ENCODE results near the gene ODAD3. TPM values are rescaled to one million over a fixed set of nuclear protein-coding genes. Genes with fewer than 3 reads are reported as not detected.

Gene ODAD3
- total and polyA plus RNA-seq, 2 of the 13 experiments (the other 11 are each of a cell fraction or from before 2014, with no cell fraction given) = 0.04 to 0.08 TPM

DNA sequence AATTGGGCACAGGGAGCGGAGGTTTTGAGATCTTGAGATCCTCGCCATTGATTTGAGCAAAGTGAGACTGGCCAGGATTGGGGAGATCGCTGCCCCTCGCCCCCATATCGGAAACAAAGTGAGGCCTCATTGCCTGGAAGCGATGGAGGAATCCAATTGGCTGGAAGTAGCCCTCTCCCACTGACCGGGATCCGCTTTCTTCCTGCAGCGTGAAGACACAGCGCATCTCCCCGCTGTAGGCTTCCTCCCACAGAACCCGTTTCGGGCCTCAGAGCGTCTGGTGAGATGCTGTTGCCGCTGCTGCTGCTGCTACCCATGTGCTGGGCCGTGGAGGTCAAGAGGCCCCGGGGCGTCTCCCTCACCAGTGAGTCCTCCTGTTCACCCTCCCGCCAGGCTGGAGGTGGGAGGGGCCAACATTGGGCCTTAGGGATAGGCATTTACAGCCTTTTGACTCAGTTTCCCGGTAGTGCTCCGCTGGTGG lies 952 bp upstream of the ODAD3 start (continued):
- TF ChIP-seq, protein P1, sequence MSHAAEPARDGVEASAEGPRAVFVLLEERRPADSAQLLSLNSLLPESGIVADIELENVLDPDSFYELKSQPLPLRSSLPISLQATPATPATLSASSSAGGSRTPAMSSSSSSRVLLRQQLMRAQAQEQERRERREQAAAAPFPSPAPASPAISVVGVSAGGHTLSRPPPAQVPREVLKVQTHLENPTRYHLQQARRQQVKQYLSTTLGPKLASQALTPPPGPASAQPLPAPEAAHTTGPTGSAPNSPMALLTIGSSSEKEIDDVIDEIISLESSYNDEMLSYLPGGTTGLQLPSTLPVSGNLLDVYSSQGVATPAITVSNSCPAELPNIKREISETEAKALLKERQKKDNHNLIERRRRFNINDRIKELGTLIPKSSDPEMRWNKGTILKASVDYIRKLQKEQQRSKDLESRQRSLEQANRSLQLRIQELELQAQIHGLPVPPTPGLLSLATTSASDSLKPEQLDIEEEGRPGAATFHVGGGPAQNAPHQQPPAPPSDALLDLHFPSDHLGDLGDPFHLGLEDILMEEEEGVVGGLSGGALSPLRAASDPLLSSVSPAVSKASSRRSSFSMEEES (CRISPR knock-in tag; IDR thresholded peaks at IDR 0.05) = no peak
- TF ChIP-seq, protein P2, sequence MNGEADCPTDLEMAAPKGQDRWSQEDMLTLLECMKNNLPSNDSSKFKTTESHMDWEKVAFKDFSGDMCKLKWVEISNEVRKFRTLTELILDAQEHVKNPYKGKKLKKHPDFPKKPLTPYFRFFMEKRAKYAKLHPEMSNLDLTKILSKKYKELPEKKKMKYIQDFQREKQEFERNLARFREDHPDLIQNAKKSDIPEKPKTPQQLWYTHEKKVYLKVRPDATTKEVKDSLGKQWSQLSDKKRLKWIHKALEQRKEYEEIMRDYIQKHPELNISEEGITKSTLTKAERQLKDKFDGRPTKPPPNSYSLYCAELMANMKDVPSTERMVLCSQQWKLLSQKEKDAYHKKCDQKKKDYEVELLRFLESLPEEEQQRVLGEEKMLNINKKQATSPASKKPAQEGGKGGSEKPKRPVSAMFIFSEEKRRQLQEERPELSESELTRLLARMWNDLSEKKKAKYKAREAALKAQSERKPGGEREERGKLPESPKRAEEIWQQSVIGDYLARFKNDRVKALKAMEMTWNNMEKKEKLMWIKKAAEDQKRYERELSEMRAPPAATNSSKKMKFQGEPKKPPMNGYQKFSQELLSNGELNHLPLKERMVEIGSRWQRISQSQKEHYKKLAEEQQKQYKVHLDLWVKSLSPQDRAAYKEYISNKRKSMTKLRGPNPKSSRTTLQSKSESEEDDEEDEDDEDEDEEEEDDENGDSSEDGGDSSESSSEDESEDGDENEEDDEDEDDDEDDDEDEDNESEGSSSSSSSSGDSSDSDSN (CRISPR knock-in tag; IDR thresholded peaks at IDR 0.05) = peak; percentile 17; the same call in 1 of the 2 replicates
- TF ChIP-seq POLR2A (IDR thresholded peaks at IDR 0.05; ENCODE audit: insufficient read depth in 1 of 2, low read depth in 2 of 2, low read length in 2 of 2) = peak in 1 of 2 experiments; percentile 10; a peak in 2 of 4 replicates
- no peak for TF ChIP-seq RFXANK (CRISPR knock-in tag; IDR thresholded peaks at IDR 0.05)
- TF ChIP-seq FLYWCH1 (CRISPR knock-in tag; IDR thresholded peaks at IDR 0.05) = no peak
- TF ChIP-seq ZFX (CRISPR knock-in tag; IDR thresholded peaks at IDR 0.05; ENCODE audit: low read depth) = no peak; the same call in none of the 2 replicates
- TF ChIP-seq, protein P3, sequence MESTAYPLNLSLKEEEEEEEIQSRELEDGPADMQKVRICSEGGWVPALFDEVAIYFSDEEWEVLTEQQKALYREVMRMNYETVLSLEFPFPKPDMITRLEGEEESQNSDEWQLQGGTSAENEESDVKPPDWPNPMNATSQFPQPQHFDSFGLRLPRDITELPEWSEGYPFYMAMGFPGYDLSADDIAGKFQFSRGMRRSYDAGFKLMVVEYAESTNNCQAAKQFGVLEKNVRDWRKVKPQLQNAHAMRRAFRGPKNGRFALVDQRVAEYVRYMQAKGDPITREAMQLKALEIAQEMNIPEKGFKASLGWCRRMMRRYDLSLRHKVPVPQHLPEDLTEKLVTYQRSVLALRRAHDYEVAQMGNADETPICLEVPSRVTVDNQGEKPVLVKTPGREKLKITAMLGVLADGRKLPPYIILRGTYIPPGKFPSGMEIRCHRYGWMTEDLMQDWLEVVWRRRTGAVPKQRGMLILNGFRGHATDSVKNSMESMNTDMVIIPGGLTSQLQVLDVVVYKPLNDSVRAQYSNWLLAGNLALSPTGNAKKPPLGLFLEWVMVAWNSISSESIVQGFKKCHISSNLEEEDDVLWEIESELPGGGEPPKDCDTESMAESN (CRISPR knock-in tag; conservative IDR thresholded peaks at IDR 0.05) = 0 out of 2 replicates have a peak, but pooled peaks have one; percentile 14
- no peak for TF ChIP-seq KMT2B (CRISPR knock-in tag; IDR thresholded peaks at IDR 0.05)
- TF ChIP-seq MEIS2 (CRISPR knock-in tag; IDR thresholded peaks at IDR 0.05) = no peak
- TF ChIP-seq ZBTB38 (CRISPR knock-in tag; IDR thresholded peaks at IDR 0.05) = peak; percentile 10; the same call in 1 of the 2 replicates
- TF ChIP-seq, protein P4, sequence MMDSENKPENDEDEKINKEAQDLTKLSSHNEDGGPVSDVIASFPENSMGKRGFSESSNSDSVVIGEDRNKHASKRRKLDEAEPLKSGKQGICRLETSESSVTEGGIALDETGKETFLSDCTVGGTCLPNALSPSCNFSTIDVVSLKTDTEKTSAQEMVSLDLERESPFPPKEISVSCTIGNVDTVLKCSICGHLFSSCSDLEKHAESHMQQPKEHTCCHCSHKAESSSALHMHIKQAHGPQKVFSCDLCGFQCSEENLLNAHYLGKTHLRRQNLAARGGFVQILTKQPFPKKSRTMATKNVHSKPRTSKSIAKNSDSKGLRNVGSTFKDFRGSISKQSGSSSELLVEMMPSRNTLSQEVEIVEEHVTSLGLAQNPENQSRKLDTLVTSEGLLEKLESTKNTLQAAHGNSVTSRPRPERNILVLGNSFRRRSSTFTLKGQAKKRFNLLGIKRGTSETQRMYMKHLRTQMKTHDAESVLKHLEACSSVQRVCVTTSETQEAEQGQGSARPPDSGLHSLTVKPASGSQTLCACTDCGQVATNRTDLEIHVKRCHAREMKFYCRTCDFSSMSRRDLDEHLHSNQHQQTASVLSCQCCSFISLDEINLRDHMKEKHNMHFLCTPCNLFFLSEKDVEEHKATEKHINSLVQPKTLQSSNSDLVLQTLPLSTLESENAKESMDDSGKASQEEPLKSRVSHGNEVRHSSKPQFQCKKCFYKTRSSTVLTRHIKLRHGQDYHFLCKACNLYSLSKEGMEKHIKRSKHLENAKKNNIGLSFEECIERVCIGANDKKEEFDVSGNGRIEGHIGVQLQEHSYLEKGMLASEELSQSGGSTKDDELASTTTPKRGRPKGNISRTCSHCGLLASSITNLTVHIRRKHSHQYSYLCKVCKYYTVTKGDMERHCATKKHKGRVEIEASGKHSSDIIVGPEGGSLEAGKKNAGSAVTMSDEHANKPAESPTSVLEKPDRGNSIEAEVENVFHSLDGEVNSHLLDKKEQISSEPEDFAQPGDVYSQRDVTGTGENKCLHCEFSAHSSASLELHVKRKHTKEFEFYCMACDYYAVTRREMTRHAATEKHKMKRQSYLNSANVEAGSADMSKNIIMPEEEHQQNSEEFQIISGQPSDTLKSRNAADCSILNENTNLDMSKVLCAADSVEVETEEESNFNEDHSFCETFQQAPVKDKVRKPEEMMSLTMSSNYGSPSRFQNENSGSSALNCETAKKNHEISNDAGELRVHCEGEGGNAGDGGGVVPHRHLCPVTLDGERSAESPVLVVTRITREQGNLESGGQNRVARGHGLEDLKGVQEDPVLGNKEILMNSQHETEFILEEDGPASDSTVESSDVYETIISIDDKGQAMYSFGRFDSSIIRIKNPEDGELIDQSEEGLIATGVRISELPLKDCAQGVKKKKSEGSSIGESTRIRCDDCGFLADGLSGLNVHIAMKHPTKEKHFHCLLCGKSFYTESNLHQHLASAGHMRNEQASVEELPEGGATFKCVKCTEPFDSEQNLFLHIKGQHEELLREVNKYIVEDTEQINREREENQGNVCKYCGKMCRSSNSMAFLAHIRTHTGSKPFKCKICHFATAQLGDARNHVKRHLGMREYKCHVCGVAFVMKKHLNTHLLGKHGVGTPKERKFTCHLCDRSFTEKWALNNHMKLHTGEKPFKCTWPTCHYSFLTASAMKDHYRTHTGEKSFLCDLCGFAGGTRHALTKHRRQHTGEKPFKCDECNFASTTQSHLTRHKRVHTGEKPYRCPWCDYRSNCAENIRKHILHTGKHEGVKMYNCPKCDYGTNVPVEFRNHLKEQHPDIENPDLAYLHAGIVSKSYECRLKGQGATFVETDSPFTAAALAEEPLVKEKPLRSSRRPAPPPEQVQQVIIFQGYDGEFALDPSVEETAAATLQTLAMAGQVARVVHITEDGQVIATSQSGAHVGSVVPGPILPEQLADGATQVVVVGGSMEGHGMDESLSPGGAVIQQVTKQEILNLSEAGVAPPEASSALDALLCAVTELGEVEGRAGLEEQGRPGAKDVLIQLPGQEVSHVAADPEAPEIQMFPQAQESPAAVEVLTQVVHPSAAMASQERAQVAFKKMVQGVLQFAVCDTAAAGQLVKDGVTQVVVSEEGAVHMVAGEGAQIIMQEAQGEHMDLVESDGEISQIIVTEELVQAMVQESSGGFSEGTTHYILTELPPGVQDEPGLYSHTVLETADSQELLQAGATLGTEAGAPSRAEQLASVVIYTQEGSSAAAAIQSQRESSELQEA (CRISPR knock-in tag; IDR thresholded peaks at IDR 0.05; ENCODE audit: not compliant biosample characterization) = peak; percentile 83
- TF ChIP-seq ZNF143 (CRISPR knock-in tag; IDR thresholded peaks at IDR 0.05) = 0 out of 2 replicates have a peak, but pooled peaks have one; percentile 0
- TF ChIP-seq SALL2 (CRISPR knock-in tag; IDR thresholded peaks at IDR 0.05) = peak; percentile 69; the same call in 1 of the 2 replicates
- TF ChIP-seq ZNF749 (CRISPR knock-in tag; IDR thresholded peaks at IDR 0.05; ENCODE audit: borderline replicate concordance) = 0 out of 2 replicates have a peak, but pooled peaks have one; percentile 8
- 0 out of 2 replicates have a peak, but pooled peaks have one; percentile 53 for TF ChIP-seq CENPT (CRISPR knock-in tag; IDR thresholded peaks at IDR 0.05; ENCODE audit: low read depth)
